Suprapubic skin (tissue), 4 donors: ENCODE results near the gene HERC5.

ENCODE experiments used
- POLR2A ChIP-seq, 2 donors: fragments of 450-650 bp; IDR thresholded peaks; one replicate each; pipeline ENCODE4 v1.6.1; 2017; ENCODE audit warnings: antibody characterized with exemption in 2 of 2, mild to moderate bottlenecking in 2 of 2, moderate library complexity in 2 of 2
- POLR2AphosphoS5 ChIP-seq, 3 donors: sonication (generic); formaldehyde crosslinking; IDR thresholded peaks; one replicate each; pipeline ENCODE4 v1.6.1; 2017; ENCODE audit warnings: antibody characterized with exemption in 3 of 3
- TF ChIP-seq, protein P1 (sequence below), 2 donors: fragments of 200-600 bp in 1 of 2; fragments of 450-650 bp in 1 of 2; sonication (generic) in 1 of 2; IDR thresholded peaks; one replicate each; pipeline ENCODE4 v1.5.1; 2016 to 2019; ENCODE audit warnings: antibody characterized with exemption in 2 of 2, mild to moderate bottlenecking in 1 of 2, moderate library complexity in 1 of 2

DNA sequence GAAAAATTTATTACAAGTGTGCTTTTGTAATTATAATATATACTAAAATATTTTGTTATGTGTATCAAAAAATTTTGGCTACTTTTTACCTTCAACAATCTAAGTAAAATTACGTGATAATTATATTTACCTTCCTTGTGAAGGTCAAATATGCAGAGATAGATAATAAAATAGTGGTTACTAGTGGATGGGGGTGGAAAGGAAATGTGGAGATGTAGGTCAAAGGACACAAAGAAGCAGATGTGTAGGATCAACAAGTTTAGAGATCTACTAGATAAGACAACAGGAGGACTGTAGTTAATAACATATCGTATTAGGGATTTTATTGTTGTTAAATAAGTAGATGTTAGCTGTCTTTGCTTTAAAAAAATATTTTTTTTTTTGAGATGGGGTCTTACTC lies 21.3 kb downstream of the HERC5 start:
- TF ChIP-seq POLR2A (IDR thresholded peaks at IDR 0.05) = no peak
- TF ChIP-seq, protein P1, sequence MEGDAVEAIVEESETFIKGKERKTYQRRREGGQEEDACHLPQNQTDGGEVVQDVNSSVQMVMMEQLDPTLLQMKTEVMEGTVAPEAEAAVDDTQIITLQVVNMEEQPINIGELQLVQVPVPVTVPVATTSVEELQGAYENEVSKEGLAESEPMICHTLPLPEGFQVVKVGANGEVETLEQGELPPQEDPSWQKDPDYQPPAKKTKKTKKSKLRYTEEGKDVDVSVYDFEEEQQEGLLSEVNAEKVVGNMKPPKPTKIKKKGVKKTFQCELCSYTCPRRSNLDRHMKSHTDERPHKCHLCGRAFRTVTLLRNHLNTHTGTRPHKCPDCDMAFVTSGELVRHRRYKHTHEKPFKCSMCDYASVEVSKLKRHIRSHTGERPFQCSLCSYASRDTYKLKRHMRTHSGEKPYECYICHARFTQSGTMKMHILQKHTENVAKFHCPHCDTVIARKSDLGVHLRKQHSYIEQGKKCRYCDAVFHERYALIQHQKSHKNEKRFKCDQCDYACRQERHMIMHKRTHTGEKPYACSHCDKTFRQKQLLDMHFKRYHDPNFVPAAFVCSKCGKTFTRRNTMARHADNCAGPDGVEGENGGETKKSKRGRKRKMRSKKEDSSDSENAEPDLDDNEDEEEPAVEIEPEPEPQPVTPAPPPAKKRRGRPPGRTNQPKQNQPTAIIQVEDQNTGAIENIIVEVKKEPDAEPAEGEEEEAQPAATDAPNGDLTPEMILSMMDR (IDR thresholded peaks at IDR 0.05) = no peak
- no peak for TF ChIP-seq POLR2AphosphoS5 (IDR thresholded peaks at IDR 0.05)
